Daoy (cell line): ENCODE results near the gene TTI1. TPM values are rescaled to one million over a fixed set of nuclear protein-coding genes. Genes with fewer than 3 reads are reported as not detected.
"Not testable (repeated sequence)": the region's sequence is repeated elsewhere in the genome, so short reads cannot be mapped to it uniquely, and the experiment has no call there.

Source experiments
- DNase-seq: peaks from one replicate; pipeline ENCODE4 v3.0.0-alpha.2; 2015; ENCODE audit warnings: low read depth
- total RNA-seq: library from RNA; depleted of rRNA; stranded (reverse); fragments of >200 nt; shearing (Covaris generic); gene quantifications from 2 replicates; pipeline ENCODE4 v1.2.3, GENCODE V29; 2014

TTI1 gene
- total RNA-seq, 1 experiment from 2014 or later: 17.8 TPM

DNA sequence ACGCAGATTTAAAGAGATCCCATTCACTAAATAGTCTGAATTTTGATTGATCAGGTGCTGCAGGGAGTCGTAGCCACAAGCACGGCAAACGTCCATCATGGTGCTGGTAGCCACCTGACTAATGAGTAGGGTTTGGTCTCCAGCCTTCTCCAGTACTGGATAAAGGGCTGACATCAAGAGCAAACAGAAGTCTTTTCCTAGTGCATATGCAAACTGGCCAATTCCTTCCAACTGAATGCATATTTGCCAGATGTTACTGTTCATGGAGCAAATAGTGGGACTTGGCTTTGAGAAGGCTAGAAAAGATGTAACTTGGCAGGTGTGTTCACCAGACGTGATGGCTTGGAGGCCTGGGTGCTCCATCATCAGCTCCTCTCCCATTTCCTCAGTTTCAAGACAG, 21.6 kb downstream of the TTI1 start:
- no peak for DNase-seq

DNA sequence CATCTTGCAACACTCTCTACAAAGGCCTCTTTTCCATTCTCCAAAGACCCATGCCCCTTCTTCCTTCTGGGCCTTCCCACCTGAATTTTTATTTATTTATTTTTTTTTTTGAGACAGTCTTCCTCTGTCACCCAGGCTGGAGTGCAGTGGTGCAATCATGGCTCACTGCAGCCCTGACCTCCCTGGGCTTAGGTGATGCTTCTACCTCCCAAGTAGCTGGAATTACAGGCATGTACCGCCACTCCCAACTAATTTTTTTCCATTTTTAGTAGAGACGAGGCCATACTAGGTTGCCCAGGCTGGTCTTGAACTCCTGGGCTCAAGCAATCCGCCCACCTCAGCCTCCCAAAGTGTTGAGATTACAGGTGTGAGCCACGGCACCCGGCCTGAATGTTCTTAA, 23.8 kb downstream of the TTI1 start:
- not testable (repeated sequence) for DNase-seq

GRCh38 chr20:38008233-38008944, 24.9 kb downstream of the TTI1 start:
- DNase-seq: no peak

DNA sequence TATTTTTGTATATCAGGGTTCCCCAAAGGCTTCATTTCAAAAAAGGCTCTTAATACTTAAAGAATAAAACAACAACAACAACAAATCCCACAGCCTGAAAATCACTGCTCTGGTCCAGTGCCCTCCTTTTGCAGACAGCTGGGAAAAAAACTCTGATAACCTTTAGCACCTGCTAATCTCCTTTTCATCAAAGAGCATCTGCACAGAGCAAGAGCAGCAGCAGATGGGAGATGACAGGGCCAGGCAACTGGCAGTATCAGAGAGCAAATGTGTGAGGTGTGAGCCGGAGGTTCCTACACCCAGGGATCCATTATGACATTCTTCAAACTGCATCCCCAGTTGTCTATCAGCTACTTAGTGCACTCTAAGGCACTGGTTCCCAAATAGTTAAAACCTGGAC, 25.7 kb downstream of the TTI1 start:
- no peak for DNase-seq

- no peak for DNase-seq
These were observed 27.4 kb downstream of the TTI1 start for GRCh38 chr20:38005903-38006302.

- DNase-seq: no peak
These were observed 28.8 kb downstream of the TTI1 start for GRCh38 chr20:38004416-38004815.

GRCh38 chr20:38002422-38002821, 30.8 kb downstream of the TTI1 start:
- no peak for DNase-seq

DNA sequence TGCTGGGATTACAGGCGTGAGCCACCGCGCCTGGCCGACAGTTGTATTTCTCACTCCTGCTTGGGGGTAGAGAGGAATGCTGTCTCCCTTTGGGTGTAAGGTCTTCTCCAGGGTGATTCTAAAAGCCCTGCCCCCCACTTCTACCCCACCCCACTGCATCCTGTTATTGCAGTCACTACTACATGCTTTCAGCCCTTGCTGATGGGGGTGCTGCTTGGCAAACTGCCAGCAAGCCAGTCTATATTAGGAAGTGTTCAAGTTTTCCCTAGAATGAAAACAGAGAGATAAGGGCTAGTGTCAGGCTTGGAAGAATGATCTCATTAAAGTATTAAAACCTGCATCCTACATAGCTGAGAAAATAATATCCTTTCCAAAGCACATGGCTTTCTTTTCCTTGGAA, 31.3 kb downstream of the TTI1 start:
- DNase-seq: peak; percentile 38

DNA sequence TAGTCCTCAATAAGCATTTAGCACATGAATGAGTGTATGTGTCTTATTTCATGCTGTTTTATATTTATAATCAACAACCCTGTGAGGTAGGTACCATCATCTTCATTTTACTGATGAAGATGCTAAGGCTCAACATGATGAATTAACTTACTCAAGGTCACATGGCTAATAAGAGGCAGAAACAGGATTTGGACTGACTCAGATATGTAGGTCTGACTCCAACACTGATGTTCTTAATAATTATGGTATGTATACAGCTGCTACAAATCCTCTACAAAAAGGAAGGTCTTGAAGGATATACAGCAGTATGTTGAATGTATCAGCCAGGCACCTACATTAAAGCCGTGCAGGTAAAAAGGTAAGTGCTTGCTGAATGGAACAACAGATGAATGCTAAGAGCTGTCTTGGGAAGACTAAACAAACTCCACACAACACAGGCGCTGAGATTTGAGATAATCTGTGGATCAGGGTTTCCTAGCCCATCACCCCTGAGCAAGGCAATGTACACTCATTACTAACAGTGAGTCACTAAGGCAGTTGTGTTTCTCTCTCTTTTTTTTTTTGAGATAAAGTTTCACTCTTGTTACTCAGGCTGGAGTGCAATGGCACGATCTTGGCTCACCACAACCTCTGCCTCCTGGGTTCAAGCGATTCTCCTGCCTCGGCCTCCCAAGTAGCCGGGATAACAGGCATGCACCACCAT, 31.9 kb downstream of the TTI1 start:
- DNase-seq: peak; percentile 74

GRCh38 chr20:38000293-38000692, 33.0 kb downstream of the TTI1 start:
- no peak for DNase-seq

DNA sequence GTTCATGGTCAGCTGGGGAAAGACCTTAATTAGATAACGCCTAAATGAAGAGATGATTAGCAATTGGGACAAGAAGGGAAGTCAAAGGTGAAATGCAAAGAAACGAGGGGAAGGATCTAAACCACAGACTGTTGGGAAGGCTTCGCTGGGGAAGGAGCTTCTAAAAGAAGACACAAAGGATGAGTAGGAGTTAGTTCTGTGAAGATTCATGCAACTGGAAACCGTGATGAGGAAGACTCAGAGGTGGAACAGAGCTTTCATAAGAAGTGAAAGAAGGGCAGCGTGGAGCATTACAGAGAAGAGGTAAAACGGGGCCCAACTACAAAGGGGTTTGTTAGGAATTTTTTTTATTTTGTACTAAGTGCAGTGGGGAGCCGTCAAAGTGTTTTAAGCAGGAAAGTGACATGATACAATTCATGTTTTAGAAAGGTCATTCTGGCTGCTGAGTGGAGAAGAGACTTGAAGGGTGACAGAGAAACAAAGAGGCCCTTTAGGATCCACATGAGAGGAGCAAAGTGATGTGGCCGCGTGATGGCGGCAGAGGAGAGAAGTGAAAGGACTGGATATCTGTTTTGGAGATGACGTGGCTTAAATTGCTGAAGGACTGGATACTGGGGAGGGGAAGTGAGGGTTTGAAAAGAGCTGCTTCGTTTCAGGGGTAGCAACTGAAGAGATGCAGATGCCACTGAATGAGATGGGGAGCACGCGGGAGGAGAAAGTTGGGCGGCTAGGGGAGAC, 33.6 kb downstream of the TTI1 start:
- DNase-seq: no peak

GRCh38 chr20:37997516-37997915, 35.7 kb downstream of the TTI1 start:
- no peak for DNase-seq

DNA sequence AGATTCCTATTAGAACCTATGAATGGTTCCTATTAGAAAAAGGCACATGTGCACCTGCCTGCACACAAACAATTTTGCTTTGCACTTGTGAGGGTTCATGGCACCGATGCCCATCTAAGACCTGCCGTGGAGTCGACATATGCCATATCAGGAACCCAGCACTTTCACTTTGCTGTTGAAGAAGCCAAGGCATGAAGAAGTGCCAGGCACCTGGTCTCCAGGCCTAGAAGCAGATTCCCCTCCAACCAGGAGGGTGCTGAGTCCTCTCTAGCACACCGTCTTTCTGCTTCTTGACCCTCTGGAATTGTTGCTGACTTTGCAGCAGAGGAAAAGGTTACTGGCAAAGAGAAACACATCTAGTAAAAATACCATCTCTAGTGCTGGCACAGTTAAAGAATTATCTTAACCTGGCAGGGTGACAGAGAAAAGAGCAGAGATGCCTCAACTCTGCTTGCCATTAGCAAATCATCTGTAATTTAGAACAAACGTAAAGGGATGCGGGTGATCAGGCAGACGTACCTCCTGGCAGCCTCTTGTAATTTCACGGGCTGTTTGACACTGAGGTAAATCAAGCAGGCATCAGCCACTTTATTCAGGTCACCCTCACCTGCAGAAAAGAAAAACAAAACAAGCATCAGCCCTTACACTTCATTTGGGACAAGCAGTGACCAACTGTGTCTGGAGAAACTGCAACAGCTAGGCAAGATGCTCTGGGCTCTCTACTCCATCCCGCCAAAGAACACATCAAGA, 37.2 kb downstream of the TTI1 start:
- no peak for DNase-seq

GRCh38 chr20:37994512-37994911, 38.7 kb downstream of the TTI1 start:
- DNase-seq: peak; percentile 80

GRCh38 chr20:37992802-37993409, 40.4 kb downstream of the TTI1 start:
- peak; percentile 37 for DNase-seq

DNA sequence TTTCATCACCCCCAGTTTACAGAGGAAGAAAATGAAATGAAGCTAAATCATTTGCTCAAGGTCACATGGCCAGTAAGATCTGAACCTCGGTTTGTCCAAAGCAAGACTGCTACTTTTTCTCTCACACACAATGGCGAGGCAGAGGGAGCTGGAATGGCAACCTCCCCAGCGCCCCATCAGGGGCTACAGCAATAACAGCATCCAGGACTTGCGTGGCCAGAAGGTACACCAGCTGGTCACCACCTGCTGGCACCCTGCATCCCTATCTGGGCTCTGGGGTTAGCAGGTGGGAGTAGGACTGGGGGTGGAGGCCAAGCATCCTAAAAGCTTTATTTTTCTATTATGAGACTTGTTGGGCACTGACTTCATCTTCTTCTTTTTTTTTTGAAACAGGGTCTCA, 41.3 kb downstream of the TTI1 start:
- no peak for DNase-seq

DNA sequence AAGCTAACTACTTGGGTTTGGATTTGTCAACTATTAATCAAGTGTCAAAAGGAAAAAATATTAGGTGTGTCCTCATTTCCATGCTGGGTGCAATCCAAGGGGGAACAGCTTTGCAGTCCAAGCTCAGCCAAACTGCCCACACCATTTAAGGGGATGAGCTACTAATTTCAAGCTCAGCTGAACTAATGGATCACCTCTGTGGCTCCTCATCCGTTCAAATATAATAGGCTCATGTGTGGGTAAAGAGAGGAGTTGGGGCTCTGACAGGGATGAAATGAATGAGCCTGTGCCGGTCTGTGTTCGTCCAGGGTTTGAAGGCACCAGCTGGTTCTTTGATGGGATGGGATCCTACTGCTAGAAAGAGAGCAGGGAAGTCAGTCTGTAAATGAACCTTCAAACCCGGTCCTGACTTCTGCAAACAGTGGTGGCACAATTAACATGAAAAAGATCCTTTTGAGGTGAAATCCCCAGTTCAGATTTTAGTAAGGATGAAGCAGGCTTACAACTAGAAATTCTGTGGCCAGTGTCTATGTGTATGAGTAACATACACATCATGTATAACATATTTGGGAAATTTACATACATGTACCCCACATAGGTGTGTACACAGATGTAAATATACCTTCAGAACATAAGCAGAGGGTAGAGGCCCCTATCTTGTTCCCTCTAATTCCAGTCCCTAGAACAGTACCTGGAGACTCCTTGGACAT, 41.9 kb downstream of the TTI1 start:
- no peak for DNase-seq

DNA sequence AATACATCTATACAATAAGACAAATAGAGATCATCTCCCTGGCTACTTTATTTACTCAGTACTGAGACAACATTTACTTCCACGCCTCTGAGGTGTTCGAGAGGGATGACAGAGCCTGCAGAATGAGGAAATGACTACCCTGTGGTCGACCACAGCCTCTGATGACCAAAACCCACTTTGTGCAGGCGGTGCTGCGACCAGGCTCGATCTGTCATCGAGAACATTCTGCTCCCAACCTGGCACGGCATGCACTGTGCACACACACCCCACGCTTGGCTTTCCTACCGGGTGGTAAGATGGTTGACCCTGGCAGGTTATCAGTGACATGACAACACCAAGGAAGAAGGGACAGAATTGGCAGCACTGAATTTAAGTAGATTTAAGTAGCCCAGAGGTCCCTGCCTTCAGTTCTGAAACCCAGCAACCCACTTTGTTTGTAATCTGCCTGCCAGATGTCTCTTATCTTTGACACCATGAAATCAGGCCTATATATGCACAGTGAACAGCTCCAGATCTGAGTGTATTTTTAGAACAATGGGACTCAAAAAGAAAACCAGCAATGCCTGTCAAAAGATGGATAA, 42.6 kb downstream of the TTI1 start:
- DNase-seq: peak; percentile 95

DNA sequence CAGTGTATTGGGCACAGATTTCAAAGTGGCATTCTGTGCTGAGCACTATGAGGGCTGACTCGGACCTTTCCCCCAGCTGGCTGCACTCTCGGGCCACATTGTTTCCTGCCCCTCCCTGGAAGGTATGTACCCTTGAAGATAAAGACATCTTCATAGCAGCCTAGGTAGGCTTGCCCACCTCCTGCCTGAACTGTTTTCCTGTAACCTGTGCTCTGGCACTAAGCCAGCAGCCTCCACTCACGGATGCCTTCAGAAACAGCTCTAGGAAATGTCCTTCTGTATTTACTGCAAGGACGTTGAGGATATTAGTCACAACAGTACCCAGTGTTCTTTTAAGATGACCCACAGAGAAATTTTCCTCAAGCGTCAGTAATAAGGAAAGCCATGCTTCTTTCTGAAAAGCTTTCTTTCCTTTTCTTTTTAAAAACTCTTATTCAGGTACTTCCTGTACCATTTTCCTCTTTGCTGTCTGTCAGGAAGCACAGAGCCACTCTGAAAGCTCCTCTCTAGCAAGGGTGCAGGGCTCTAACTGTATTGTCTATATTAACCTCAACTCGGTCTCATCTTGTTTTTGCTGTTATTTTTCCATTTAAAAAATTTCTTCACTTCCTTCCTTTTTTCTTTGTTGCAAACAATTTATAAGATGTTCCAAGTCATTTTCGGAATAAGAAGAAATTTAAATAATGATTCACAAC, 43.5 kb downstream of the TTI1 start:
- DNase-seq: peak; percentile 20
